Muscle layer of duodenum (tissue), 2 donors: ENCODE data around the gene ME3.

Experiments used
- H3K27ac ChIP-seq: one replicate; pipeline ENCODE4 v1.7.0; 2013; ENCODE audit warnings: mild to moderate bottlenecking, low read length
- H3K27me3 ChIP-seq: one replicate; pipeline ENCODE4 v1.7.0; 2013; ENCODE audit warnings: low read depth, mild to moderate bottlenecking, control low read depth, low read length
- H3K36me3 ChIP-seq, 2 donors: one replicate each; pipeline ENCODE4 v1.7.0; 2013; ENCODE audit warnings: low read length in 2 of 2, control low read depth in 1 of 2, mild to moderate bottlenecking in 1 of 2; ENCODE audit not compliant: insufficient read depth in 2 of 2, control insufficient read depth in 1 of 2
- H3K4me1 ChIP-seq, 2 donors: one replicate each; pipeline ENCODE4 v1.7.0; 2013; ENCODE audit warnings: low read length in 2 of 2, mild to moderate bottlenecking in 2 of 2, control low read depth in 1 of 2, moderate library complexity in 1 of 2; ENCODE audit not compliant: insufficient read depth in 2 of 2, control insufficient read depth in 1 of 2
- H3K4me3 ChIP-seq, 2 donors: one replicate each; pipeline ENCODE4 v1.7.0; 2013; ENCODE audit warnings: low read length in 2 of 2, low read depth in 1 of 2, mild to moderate bottlenecking in 1 of 2
- H3K9me3 ChIP-seq, 2 donors: one replicate each; pipeline ENCODE4 v1.7.0; 2013; ENCODE audit warnings: low read length in 2 of 2, control low read depth in 1 of 2, mild to moderate bottlenecking in 1 of 2; ENCODE audit not compliant: control insufficient read depth in 1 of 2
- donor health status: healthy.

Gene ME3

GRCh38 chr11:86706338-86707131 lies 34.1 kb upstream of the ME3 start:
- Histone ChIP-seq H3K36me3 (no peaks in the 10 kb centered on the region), H3K4me3 (no peak overlapping the region), H3K27ac (no peak overlapping the region)

DNA sequence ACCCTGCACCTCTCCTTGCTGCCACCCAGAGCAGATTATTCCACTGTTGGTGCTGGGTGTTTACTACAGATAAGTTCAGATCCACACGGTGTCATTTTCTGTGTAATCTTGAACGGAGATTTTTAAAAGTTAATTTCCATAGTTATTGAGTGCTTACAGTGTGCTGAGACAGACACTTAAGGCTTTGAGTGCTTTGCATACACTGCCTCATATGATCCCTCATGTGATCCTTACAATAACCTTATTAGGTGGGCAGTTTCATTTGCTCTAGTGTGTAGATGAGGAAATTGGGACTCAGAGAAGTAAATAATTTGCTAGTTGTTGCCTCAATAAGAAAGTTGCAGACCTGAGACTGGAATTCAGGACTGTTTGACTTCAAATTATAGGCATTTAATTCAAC lies 32.3 kb upstream of the ME3 start:
- Histone ChIP-seq H3K27me3 (no peaks in the 10 kb centered on the region), H3K27ac (no peak overlapping the region), H3K4me1 (peaks cover 0 to 14% of the 10 kb centered on the region in 2 donors), H3K4me3 (no peak overlapping the region), H3K9me3 (no peaks in the 10 kb centered on the region), H3K36me3 (no peaks in the 10 kb centered on the region)

More at GRCh38 chr11:86706338-86707131, 34.1 kb upstream of the ME3 start:
- Histone ChIP-seq H3K4me1 (peaks cover 0 to 14% of the 10 kb centered on the region in 2 donors), H3K9me3 (no peaks in the 10 kb centered on the region), H3K27me3 (no peaks in the 10 kb centered on the region)

- Histone ChIP-seq H3K4me1 (peaks cover 0 to 14% of the 10 kb centered on the region in 2 donors), H3K27me3 (no peaks in the 10 kb centered on the region), H3K9me3 (no peaks in the 10 kb centered on the region), H3K36me3 (no peaks in the 10 kb centered on the region), H3K4me3 (no peak overlapping the region), H3K27ac (no peak overlapping the region)
Measured at GRCh38 chr11:86703987-86704386, 31.6 kb upstream of the ME3 start.

DNA sequence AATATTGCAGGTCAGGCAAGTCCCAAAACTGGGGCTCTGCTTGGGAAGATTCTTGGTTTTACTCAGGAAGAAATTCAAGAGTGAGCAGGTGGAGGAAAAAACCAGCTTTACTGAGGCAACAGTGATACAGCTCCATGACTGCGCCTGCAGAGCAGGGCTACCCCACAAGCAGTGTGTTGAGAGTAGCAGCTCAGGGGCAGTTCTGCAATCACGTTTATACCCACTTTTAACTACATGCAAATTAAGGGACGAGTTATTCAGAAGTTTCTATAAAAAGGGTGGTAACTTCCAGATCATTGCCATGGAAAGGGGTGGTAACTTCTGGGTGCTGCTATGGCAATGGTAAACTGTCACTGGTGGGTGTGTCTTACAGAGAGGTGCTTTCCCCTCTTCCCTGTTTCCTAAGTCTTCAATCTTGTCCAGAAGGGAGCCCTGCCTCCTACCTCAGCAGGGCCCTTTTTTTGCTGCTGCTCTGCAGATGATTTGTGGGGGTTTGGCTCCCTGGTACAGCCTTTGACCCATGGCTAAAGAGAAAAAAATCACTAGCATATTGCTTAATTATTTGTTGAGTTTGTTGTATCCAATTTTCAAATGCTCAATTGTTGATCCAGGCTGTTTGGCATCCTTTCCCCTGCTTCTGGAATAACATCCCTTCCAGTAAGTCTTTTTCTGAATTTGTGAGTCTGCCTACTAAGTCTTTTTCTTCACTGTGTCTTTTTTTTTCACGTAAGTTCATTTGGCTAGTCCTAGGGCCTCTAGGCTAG lies 30.0 kb upstream of the ME3 start:
- Histone ChIP-seq H3K9me3 (no peaks in the 10 kb centered on the region), H3K4me3 (no peak overlapping the region), H3K4me1 (peaks cover 0 to 14% of the 10 kb centered on the region in 2 donors), H3K36me3 (no peaks in the 10 kb centered on the region), H3K27ac (no peak overlapping the region), H3K27me3 (no peaks in the 10 kb centered on the region)

GRCh38 chr11:86699040-86699791 lies 26.8 kb upstream of the ME3 start:
- peaks cover 2 to 6% of the 10 kb centered on the region in 2 donors for H3K4me1 ChIP-seq
- no peak overlapping the region for H3K27ac ChIP-seq
- H3K4me3 ChIP-seq: no peak overlapping the region
- no peaks in the 10 kb centered on the region for H3K9me3 ChIP-seq
- H3K27me3 ChIP-seq: no peaks in the 10 kb centered on the region
- no peaks in the 10 kb centered on the region for H3K36me3 ChIP-seq

DNA sequence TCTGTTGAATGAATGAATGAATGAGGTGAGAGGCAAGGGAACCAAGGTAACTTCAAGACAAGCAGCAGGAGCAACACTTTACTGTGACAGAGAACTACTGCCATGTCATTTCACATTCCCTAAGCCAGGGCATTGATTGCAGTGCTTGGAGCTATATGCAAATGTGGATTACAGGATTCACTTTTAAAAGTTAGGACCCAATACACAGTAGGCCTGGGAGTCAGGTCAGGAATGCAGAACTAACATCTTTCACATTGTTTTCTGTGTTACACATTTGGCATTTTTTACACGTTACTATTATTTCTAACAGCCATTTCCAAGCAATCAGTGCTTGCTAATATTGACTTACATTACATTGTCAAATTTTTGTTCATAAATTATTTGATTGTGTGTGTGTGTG lies 26.2 kb upstream of the ME3 start:
- Histone ChIP-seq H3K36me3 (no peaks in the 10 kb centered on the region), H3K4me3 (no peak overlapping the region), H3K27ac (no peak overlapping the region), H3K9me3 (no peaks in the 10 kb centered on the region), H3K4me1 (peaks cover 6% of the 10 kb centered on the region in 2 donors), H3K27me3 (no peaks in the 10 kb centered on the region)

GRCh38 chr11:86696451-86696850 lies 24.0 kb upstream of the ME3 start:
- Histone ChIP-seq H3K4me3 (no peak overlapping the region), H3K27me3 (no peaks in the 10 kb centered on the region), H3K4me1 (peaks cover 6% of the 10 kb centered on the region in 2 donors), H3K36me3 (no peaks in the 10 kb centered on the region), H3K9me3 (no peaks in the 10 kb centered on the region), H3K27ac (peak overlapping the region; percentile 65)

GRCh38 chr11:86696004-86696403 lies 23.6 kb upstream of the ME3 start:
- no peaks in the 10 kb centered on the region for H3K36me3 ChIP-seq
- H3K9me3 ChIP-seq: no peaks in the 10 kb centered on the region
- H3K4me3 ChIP-seq: no peak overlapping the region
- H3K27ac ChIP-seq: peak overlapping the region; percentile 65
- H3K4me1 ChIP-seq: peaks cover 6% of the 10 kb centered on the region in 2 donors
- H3K27me3 ChIP-seq: no peaks in the 10 kb centered on the region

DNA sequence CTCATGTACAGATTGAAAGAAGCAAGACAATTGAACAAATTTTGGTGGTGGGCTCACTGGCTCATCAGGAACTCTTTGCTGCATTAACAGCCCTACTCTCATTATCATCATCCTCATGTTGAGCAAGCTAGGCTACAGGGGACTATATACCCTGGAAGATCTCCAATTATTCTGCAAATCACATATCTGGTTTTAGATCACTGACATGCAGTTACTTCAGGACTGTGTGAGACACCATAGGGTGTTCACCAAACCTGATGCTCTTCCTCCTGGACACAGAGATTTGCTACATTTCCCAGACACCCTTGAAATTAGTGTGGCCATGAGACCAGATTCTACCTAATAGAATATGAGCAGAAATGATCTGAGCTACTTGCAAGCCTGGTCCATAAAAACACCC lies 23.0 kb upstream of the ME3 start:
- no peaks in the 10 kb centered on the region for H3K9me3 ChIP-seq

GRCh38 chr11:86693518-86693917 lies 21.1 kb upstream of the ME3 start:
- Histone ChIP-seq H3K27ac (no peak overlapping the region), H3K4me3 (no peak overlapping the region), H3K27me3 (no peaks in the 10 kb centered on the region), H3K36me3 (no peaks in the 10 kb centered on the region), H3K4me1 (peaks cover 6% of the 10 kb centered on the region in 2 donors), H3K9me3 (no peaks in the 10 kb centered on the region)

More for the DNA sequence above, 23.0 kb upstream of the ME3 start:
- Histone ChIP-seq H3K27me3 (no peaks in the 10 kb centered on the region), H3K36me3 (no peaks in the 10 kb centered on the region), H3K27ac (peak overlapping the region; percentile 65), H3K4me1 (peaks cover 6% of the 10 kb centered on the region in 2 donors), H3K4me3 (no peak overlapping the region)

GRCh38 chr11:86692746-86693145 lies 20.3 kb upstream of the ME3 start:
- no peaks in the 10 kb centered on the region for H3K36me3 ChIP-seq
- H3K27me3 ChIP-seq: no peaks in the 10 kb centered on the region
- H3K4me3 ChIP-seq: no peak overlapping the region
- H3K9me3 ChIP-seq: no peaks in the 10 kb centered on the region
- peaks cover 6% of the 10 kb centered on the region in 2 donors for H3K4me1 ChIP-seq
- H3K27ac ChIP-seq: no peak overlapping the region
